ENCODE measurements around the gene FKBP15. TPM values are rescaled to one million over a fixed set of nuclear protein-coding genes. Genes with fewer than 3 reads are reported as not detected.
"Not testable (repeated sequence)": the region's sequence is repeated elsewhere in the genome, so short reads cannot be mapped to it uniquely, and the experiment has no call there.

The FKBP15 gene
- 12.3 and 15.4 TPM in 2 replicates for total RNA-seq

GRCh38 chr9:113221003-113221799, at the start of gene FKBP15, which contains the start of gene SLC31A1:
FKBP15 (minus strand) TSS chr9:113221277; CDS start chr9:113221243, 34 bp downstream.
SLC31A1 (plus strand) TSS chr9:113221544; CDS start chr9:113256149, 34,605 bp downstream.
- peak; percentile 97 to 99 for DNase-seq (ENCODE audit: low read depth in 2 of 2)

- DNase-seq (ENCODE audit: low read depth in 2 of 2) = no peak
Observed at GRCh38 chr9:113269871-113270270, 48.8 kb upstream of the FKBP15 start.

DNA sequence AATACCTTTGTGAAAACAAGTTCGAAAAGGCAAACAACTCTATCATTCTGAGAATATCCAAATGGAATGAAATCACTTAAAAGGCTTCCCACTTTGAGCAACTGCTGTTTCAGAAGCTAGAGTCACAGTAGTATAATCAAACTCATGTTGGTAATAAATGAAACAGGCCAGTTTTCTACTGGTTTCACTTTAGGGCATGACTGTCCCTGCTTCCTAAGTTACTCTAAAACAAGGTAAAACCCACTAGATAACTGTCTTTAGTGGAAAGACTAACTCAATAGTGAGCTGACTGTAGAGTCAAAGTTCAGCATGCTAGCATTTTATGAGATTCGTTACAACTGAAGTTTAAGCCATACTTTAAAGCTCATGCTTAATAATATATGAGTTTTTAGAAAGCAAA, 48.3 kb upstream of the FKBP15 start:
- DNase-seq (ENCODE audit: low read depth in 2 of 2) = no peak

- no peak for DNase-seq (ENCODE audit: low read depth in 2 of 2)
Observed at GRCh38 chr9:113267911-113268566, 47.0 kb upstream of the FKBP15 start.

GRCh38 chr9:113266174-113266573, 45.1 kb upstream of the FKBP15 start:
- DNase-seq (ENCODE audit: low read depth in 2 of 2) = no peak

DNA sequence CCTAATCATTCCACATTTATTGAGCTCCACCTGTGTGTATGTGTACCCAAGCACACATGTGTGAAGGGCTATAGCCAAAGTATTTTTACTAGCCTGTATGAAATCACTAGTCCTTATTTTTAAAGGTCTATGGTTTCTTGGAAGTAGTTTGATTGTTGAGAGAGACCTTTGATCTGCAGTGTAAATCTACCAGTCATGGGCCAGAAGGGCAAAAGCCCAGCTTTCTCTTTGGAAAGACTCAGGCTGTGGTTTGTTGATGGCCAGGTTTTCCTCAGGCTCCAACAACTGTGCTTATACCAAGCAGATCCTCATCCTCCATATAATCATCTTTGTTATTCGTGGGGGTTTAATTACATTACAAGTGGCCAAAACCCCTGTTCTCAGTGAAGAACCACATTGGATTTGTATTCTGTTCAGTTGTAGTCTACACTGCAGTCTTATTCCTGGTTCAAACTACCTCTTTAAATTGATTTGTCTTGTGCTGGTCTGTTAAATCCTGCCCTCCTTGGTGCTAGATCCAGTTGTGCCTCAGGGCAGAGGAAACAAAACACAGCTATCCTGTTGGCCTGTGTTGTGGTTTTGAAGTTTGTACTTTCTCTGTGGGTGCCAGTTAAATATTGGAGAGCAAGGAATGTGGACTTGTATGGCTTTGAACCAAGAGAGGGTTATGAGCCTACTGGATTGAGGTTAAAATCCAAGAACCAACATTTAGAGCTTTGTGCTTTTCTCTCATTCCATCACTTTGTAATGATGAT, 41.0 kb upstream of the FKBP15 start:
- no peak for DNase-seq (ENCODE audit: low read depth in 2 of 2)

GRCh38 chr9:113258282-113258681, 37.2 kb upstream of the FKBP15 start:
- no peak for DNase-seq (ENCODE audit: low read depth in 2 of 2)

DNA sequence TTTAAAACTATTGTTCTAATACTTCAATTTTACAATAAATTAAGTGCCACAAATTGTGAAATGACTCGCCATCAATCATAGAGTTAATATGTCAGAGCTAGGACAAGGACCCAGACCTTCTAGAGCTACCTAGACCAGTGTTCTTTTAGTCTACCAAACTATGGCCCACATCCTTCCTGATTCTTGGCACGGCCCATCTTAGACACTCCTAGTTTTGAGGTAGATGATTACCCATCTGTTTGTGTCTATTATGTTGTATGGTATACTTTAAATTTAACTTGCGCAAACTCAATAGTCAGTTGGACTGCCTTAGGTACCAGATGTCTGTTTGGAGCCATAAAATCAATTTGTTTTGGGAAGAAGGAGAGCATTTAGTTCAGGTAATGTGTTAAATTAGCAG, 36.8 kb upstream of the FKBP15 start:
- DNase-seq (ENCODE audit: low read depth in 2 of 2) = no peak

GRCh38 chr9:113255438-113255837, 34.4 kb upstream of the FKBP15 start:
- no peak for DNase-seq (ENCODE audit: low read depth in 2 of 2)

- no peak for DNase-seq (ENCODE audit: low read depth in 2 of 2)
Observed at GRCh38 chr9:113254991-113255390, 33.9 kb upstream of the FKBP15 start.

- DNase-seq (ENCODE audit: low read depth in 2 of 2) = no peak
Observed at GRCh38 chr9:113250807-113251206, 29.7 kb upstream of the FKBP15 start.

DNA sequence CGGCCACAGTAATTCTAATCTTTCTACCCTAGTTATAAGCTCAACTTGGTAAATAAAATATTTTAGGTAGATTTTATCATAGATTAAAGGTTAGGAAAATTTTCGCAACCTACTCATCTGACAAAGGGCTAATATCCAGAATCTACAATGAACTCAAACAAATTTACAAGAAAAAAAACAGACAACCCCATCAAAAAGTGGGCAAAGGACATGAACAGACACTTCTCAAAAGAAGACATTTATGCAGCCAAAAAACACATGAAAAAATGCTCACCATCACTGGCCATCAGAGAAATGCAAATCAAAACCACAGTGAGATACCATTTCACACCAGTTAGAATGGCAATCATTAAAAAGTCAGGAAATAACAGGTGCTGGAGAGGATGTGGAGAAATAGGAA, 28.6 kb upstream of the FKBP15 start:
- DNase-seq (ENCODE audit: low read depth in 2 of 2) = not testable (repeated sequence)

DNA sequence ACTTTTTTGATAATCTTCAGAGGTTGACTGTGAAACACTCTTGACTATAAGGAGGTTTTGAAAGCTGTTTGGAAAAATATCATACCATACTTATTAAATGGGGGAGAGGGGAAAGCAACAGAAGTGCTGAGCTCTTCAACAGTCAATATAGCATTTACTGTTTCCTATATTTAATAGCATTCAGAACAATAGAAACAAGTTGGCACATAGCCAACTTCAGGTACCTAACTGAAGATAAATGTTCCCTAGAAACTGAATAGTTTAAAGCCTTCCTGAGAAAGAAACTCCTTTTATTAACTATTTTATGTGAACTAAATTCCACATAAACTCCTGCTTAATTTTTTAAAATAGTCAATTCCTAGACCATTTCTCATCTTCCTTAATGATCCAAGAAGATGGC, 26.6 kb upstream of the FKBP15 start:
- peak; percentile 30 to 44 for DNase-seq (ENCODE audit: low read depth in 2 of 2)

DNA sequence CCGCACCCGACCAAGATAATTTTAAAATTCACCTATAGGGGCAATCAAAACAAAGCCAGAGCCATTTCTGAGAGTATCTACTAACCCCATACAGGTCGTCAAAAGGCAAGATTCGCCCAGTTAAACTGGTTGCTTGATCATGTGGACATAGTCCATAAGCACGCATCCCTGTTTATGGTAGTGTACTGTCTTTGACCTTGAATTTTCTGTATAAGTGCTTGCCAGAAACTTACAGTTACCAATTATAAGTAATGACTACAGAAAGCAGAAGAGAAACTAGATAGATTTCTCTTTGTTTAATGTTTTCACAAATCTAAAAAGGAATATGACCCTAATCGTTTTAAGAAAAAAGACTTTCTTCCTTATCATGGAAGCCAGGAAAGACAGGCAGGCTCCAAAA, 25.9 kb upstream of the FKBP15 start:
- no peak for DNase-seq (ENCODE audit: low read depth in 2 of 2)

GRCh38 chr9:113245894-113246293, 24.8 kb upstream of the FKBP15 start:
- no peak for DNase-seq (ENCODE audit: low read depth in 2 of 2)

DNA sequence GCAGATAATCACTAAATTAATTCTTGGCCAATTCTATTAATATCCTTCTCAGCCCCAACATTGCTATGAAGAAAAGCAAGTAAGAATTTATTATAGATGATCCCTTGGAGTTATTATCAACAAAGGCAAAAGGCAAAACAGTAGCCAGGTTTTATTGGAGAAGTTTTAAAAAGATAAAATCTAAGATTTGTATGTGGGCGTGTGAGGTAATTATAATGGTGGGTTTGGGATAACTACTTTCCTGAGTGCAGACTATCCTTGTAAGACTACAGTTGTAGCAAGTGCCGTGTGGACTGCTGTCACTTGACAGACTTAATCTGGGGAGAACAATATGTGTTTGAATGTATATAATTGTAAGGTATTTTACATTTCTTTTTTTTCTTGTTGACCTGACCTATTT, 23.5 kb upstream of the FKBP15 start:
- no peak for DNase-seq (ENCODE audit: low read depth in 2 of 2)

GRCh38 chr9:113241161-113241560, 20.1 kb upstream of the FKBP15 start:
- DNase-seq (ENCODE audit: low read depth in 2 of 2) = no peak

GRCh38 chr9:113238859-113239232, 17.8 kb upstream of the FKBP15 start:
- peak in 1 of 2 donors; percentile 10 for DNase-seq (ENCODE audit: low read depth in 2 of 2)

DNA sequence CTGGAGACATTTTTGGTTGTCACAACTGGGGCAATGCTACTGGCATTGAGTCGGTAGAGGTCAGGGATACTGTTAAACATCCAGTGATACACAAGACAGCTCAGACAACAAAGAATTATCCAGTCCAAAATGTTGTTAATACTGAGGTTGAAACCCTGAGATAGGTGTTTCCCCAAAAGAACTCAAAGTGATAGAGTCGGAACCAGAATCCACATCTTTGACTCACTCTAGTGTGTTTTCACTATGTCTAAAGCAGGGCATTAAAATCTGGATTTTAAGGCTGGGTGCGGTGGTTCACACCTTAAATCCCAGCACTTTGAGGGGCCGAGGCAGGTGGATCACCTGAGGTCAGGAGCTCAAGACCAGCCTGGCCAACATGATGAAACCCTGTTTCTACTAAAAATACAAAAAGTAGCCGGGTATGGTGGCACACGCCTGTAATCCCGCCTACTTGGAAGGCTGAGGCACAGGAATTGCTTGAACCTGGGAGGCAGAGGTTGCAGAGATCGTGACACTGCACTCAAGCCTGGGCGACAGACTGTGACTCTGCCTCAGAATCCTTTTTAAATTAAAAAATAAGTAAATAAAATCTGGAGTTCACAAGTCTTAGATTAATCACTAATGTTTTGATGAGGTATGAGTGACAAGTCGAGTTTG, 17.3 kb upstream of the FKBP15 start:
- DNase-seq (ENCODE audit: low read depth in 2 of 2) = no peak

GRCh38 chr9:113237026-113237425, 15.9 kb upstream of the FKBP15 start:
- no peak for DNase-seq (ENCODE audit: low read depth in 2 of 2)

DNA sequence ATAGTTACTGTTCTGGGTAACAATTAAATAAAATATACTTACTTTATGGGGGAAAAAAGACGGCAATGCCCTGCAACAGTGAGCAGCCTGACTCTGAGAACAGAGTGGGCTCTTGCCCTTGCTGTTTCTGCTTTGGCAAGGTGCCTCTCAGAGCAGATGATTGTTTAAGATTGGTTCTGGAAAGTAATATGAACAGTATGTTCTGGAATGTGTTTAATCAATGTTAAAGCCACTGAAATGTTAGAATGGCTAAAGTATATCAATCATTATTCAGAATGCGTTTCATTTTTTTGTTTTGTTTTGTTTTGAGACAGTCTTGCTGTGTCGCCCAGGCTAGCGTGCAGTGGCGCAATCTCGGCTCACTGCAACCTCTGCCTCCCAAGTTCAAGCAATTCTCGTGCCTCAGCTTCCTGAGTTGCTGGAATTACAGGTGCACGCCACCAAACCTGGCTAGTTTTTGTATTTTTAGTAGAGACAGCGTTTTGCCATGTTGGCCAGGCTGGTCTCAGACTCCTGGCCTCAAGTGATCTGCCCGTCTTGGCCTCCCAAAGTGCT, 14.7 kb upstream of the FKBP15 start:
- not testable (repeated sequence) for DNase-seq (ENCODE audit: low read depth in 2 of 2)

Data from dermis microvascular lymphatic vessel endothelial cell (primary cell).